ENCODE results near the gene EID3.

EID3 gene

GRCh38 chr12:104315326-104316224, 12.0 kb downstream of the EID3 start:
- H3K36me3 ChIP-seq (ENCODE audit: low read length), result peaks cover 66% of the 10 kb centered on the region
- H3K79me2 ChIP-seq (ENCODE audit: insufficient read depth, low read length), result peaks cover 12% of the 10 kb centered on the region
- peaks cover 5% of the 10 kb centered on the region for H4K20me1 ChIP-seq (ENCODE audit: low read depth, low read length)
- TF ChIP-seq CTCF (IDR thresholded peaks at IDR 0.05; ENCODE audit: insufficient read depth, low read length, poor library complexity, severe bottlenecking), result no peak
- H3K9ac ChIP-seq (ENCODE audit: low read length), result no peak overlapping the region
- H3K4me2 ChIP-seq (ENCODE audit: low read depth, low read length, poor library complexity, severe bottlenecking), result no peak overlapping the region
- H2AFZ ChIP-seq (ENCODE audit: low read depth, low read length, severe bottlenecking), result no peak overlapping the region
- H3K4me3 ChIP-seq (ENCODE audit: insufficient read depth, low read length, poor library complexity, severe bottlenecking), result no peak overlapping the region
- H3K27me3 ChIP-seq (ENCODE audit: low read length), result no peaks in the 10 kb centered on the region
- H3F3A ChIP-seq (ENCODE audit: insufficient read depth), result no peaks in the 10 kb centered on the region; the same call in 1 of the 2 replicates
- H3K9me2 ChIP-seq (replicated peaks; ENCODE audit: insufficient read depth, low read length), result no peaks in the 10 kb centered on the region
- H3K9me3 ChIP-seq (ENCODE audit: insufficient read depth, low read length), result no peaks in the 10 kb centered on the region
- no peak overlapping the region for H3K27ac ChIP-seq (ENCODE audit: low read depth, low read length)

DNA sequence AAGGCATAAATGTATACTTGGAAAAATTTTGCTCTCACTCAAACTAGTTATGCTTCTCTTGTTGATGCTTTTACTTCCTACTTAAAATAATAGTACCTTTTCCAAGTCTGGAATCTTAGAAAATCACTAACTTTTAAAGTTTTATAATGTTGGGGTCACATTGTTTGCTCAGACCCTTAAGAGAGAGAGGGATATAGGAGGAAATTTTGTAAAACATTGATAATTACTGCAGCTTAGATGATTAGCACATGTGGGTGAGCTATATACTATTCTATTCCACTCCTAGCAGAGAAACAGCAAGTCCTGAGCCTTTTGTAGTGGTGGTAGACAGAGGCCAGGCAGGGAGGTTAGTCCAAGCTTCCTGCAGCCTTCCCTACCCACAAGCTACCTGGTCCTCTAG, 13.4 kb downstream of the EID3 start:
- Histone ChIP-seq H3K4me2 (ENCODE audit: low read depth, low read length, poor library complexity, severe bottlenecking) (no peak overlapping the region), H3K9me2 (replicated peaks; ENCODE audit: insufficient read depth, low read length) (no peaks in the 10 kb centered on the region), H3F3A (ENCODE audit: insufficient read depth) (no peaks in the 10 kb centered on the region; the same call in 1 of the 2 replicates), H3K9ac (ENCODE audit: low read length) (no peak overlapping the region), H3K36me3 (ENCODE audit: low read length) (peaks cover 71% of the 10 kb centered on the region), H3K27me3 (ENCODE audit: low read length) (no peaks in the 10 kb centered on the region), H3K79me2 (ENCODE audit: insufficient read depth, low read length) (peaks cover 5% of the 10 kb centered on the region), H3K4me3 (ENCODE audit: insufficient read depth, low read length, poor library complexity, severe bottlenecking) (no peak overlapping the region), H2AFZ (ENCODE audit: low read depth, low read length, severe bottlenecking) (no peak overlapping the region), H3K27ac (ENCODE audit: low read depth, low read length) (no peak overlapping the region), H3K9me3 (ENCODE audit: insufficient read depth, low read length) (no peaks in the 10 kb centered on the region), H4K20me1 (ENCODE audit: low read depth, low read length) (no peaks in the 10 kb centered on the region)
- no peak for TF ChIP-seq EZH2phosphoT487 (conservative IDR thresholded peaks at IDR 0.05; ENCODE audit: low read length)
- TF ChIP-seq CTCF (IDR thresholded peaks at IDR 0.05; ENCODE audit: insufficient read depth, low read length, poor library complexity, severe bottlenecking), result no peak

DNA sequence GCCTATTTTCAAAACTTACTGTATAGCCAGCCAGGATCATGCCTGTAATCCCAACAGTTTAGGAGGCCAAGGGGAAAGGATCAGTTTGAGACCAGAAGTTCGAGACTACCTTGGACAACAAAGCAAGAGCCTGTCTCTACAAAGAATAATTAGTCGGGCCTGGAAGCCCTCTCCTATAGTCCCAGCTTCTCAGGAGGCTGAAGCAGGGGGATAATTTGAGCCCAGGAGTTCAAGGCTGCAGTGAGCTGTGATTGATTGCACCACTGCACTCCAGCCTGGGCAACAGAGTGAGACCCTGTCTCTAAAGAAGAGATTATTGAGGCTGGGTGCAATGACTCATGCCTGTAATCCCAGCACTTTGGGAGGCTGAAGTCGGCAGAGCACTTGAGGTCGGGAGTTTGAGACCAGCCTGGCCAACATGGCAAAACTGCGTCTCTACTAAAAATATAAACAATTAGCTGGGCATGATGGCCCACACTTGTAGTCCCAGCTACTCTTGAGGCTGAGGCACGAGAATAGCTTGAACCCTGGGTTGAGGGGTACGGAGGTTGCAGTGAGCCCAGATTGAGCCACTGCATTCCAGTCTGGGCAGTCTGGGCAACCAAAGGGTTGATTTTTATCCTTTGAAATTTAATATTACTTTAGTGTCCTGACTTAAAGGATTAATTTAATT, 14.1 kb downstream of the EID3 start:
- TF ChIP-seq CTCF (IDR thresholded peaks at IDR 0.05; ENCODE audit: insufficient read depth, low read length, poor library complexity, severe bottlenecking) (no peak), EZH2phosphoT487 (conservative IDR thresholded peaks at IDR 0.05; ENCODE audit: low read length) (no peak)
- H4K20me1 ChIP-seq (ENCODE audit: low read depth, low read length), result no peaks in the 10 kb centered on the region
- H3K27me3 ChIP-seq (ENCODE audit: low read length), result no peaks in the 10 kb centered on the region
- no peaks in the 10 kb centered on the region for H3K79me2 ChIP-seq (ENCODE audit: insufficient read depth, low read length)
- no peak overlapping the region for H2AFZ ChIP-seq (ENCODE audit: low read depth, low read length, severe bottlenecking)
- no peak overlapping the region for H3K27ac ChIP-seq (ENCODE audit: low read depth, low read length)
- no peak overlapping the region for H3K9ac ChIP-seq (ENCODE audit: low read length)
- no peak overlapping the region for H3K4me3 ChIP-seq (ENCODE audit: insufficient read depth, low read length, poor library complexity, severe bottlenecking)
- no peaks in the 10 kb centered on the region for H3K9me2 ChIP-seq (replicated peaks; ENCODE audit: insufficient read depth, low read length)
- peaks cover 67% of the 10 kb centered on the region for H3K36me3 ChIP-seq (ENCODE audit: low read length)
- H3F3A ChIP-seq (ENCODE audit: insufficient read depth), result no peaks in the 10 kb centered on the region; the same call in 1 of the 2 replicates
- H3K4me2 ChIP-seq (ENCODE audit: low read depth, low read length, poor library complexity, severe bottlenecking), result no peak overlapping the region
- H3K9me3 ChIP-seq (ENCODE audit: insufficient read depth, low read length), result no peaks in the 10 kb centered on the region
